NCI-H774 (cell line): Measurements from ENCODE around the gene VTI1A.
A peak's percentile ranks its signal among the peaks of the same experiment; 100 is the strongest.

ENCODE experiments used
- DNase-seq: peaks from one replicate; lab custom pipeline; 2025; lab: John Stamatoyannopoulos, UW

VTI1A gene

DNA sequence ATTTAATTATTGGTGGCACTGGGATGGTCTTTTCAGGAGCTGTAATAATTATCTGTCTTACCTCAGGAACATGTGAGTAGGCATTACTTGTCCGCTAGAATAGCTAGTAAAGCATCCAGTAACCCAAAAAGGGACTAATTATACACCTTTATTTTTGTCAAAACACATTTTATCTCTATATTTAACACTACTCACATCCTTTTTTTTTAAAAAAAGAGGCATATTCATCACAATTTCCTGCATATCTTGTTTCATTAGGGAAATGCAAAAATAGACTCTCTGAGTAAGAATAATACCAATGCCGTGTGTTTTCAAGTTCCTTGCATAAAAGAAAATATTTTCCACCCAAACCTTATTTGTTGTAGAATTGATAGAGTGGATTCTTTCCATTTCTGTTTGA lies 99.5 kb downstream of the VTI1A start:
- no peak for DNase-seq

DNA sequence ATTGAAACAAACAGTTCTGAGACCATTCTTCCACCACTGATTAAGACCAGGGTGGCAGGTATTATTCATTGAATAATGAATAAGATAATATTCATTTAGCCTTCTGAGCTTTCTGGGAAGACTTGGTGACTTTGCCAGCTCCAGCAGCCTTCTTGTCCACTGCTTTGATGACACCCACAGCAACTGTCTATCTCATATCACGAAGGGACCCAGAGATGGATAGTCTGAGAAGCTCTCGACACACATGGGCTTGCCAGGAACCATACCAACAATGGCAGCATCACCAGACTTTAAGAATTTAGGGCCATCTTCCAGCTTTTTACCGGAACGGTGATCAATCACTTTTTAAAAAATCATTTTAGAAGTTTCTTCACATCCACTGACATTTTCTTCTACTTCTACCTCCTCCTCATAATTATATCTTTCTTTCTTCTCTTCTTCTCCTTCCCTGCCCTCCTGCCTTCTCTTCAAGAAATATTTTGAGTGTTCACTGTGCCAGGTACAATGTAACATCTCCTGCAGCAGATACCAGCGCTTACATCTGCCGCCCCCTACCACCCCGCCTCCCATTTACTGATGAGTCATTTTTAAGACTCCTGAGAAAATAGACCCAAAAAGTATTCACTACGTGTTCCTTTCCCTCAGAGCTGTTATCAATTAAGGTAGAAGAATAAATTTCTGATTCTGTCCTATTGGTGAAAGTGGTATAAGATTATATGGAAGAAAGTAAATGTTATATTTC lies 101.7 kb downstream of the VTI1A start:
- no peak for DNase-seq

DNA sequence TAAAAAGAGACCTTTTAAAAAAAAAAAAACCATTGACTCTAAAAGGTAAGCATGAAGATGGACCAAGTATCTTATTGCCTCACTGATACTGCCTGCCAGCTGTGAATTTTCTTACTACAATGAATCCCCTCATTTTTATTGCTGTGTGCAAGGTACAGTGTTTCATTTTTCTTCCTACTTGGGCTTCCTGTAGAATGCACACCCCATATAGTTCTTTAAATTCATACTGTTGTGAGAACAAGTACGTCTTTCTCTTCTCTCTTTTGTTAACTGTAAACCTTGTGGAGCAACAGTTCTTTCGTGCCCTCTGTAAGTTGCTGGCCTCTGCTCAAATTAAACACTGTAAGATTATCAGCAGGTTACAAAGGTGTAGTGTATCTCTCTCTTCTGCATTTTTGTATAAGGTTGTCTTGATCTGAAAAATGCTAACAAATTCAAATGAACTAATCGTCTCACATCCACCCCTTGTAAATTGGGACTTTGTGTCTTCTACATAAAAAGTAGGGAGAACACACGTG lies 105.6 kb downstream of the VTI1A start:
- no peak for DNase-seq

DNA sequence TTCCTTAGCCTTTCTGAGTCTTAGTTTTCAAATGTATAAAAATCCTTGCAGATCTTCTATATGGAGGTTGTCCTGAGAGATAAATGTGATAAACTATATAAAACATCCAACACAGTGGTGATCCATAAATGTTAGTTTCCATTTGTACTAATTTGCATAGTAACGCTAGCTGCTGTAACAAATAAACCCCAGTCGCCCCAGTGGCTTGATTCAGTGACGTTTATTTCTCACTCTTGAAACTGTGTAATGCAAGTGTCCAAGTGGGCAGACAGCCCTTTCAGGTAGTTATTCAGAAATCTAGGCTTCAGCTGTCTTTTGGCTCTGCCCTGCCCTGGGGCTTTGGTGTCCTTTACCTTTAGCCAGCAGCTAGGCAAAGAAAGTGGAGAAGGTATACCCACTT lies 106.3 kb downstream of the VTI1A start:
- no peak for DNase-seq

DNA sequence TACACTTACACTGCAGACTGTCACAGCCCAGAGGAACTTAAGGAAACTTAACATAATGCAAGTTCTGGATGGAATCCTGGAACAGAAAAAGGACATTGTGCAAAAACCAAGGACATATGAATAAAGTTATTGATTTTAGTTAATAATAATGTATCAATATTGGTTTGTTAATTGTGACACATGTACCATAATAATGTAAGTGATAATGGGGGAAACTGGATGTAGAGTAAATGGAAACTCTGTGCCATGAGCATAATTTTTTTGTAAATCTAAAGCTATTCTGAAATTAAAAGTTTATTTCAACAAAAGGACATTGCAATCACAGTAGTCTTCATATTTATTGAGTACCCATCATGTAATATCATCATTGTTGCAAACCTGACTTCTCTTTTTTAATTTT lies 107.2 kb downstream of the VTI1A start:
- DNase-seq: no peak

DNA sequence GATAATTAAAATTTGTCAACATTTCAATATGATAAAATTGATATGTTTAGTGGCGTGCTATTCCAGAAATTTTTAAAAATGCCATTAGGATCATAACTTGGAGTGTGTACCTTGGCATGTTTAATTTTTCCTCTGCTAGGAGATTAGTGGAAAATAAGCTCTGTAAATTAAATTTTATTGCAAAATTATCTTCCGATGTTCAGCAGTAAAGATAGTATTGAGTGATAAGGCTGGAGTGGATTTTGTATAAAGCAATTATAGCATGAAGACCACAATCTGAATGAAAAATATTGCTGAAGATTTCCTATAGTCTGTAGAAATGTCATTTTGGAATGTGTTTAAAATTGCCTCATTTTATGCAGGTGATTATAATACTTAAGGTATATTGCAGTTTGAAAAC lies 110.2 kb downstream of the VTI1A start:
- no peak for DNase-seq

DNA sequence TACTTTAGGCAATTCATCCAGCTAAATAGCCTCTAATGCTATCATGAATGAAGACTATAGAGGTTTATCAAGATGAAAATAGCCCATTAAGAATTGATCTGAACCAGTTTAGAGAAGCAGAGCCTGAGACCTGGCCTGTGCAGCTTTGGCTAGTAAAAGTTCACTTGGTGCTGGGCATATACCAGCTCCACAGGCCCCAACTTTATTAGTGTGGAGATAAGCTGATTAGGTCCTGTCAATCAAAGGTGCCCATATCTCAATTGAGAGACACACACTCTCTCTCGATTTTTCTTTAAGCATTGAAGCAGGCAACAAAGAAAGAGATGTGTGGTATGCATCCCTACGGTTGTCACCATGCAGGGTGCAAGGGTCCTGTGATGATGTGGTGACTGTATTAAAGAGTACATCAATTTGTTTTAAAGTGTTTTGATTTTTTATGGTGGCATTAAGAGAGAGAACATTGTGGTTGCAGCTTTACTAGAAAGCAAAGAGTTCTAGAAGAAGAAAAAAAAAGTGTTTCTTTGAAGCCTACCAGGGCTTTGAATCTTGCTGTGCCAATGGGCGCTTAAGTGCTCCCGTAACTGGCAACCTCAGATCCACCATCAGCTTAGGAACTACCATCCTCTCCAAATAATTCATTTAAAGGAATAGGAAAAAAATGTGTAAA lies 111.6 kb downstream of the VTI1A start:
- DNase-seq: no peak

DNA sequence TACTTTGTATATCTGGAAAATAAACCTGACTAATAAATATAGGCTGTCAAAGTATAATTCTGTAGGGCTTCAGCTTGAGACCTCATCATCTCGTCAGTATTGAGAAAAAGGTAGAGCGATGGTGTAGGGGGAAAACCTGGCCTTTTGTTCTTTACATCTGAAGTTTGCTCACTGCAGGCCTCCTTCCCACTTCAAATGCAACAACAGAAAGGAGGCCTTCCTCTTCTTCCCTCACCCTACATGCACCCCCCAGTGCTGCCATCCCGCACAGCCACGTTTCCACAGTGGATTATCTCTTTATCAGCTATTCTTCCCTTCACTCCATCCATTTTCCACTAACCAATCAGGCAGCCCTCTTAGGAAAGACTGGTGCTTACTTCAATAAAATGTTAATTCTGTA lies 112.3 kb downstream of the VTI1A start:
- DNase-seq: no peak

DNA sequence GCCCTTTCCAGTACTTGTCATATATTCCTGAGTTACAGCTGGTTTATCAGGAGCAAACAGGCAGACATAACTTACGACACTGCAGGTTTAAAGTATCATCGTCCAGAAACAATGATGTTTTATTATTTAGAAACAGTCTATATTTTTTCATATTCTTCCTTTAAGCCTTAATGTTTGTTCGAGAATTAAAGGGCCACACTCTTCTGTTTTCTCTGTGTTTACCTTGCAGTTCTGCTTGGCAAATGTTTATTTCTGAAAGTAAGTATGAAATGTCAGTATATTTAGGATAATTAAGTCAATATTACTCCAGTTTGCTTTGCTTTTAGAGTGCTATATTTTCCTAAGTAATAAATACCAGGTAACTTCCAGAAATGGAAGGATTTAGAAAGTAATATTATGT lies 115.1 kb downstream of the VTI1A start:
- no peak for DNase-seq

DNA sequence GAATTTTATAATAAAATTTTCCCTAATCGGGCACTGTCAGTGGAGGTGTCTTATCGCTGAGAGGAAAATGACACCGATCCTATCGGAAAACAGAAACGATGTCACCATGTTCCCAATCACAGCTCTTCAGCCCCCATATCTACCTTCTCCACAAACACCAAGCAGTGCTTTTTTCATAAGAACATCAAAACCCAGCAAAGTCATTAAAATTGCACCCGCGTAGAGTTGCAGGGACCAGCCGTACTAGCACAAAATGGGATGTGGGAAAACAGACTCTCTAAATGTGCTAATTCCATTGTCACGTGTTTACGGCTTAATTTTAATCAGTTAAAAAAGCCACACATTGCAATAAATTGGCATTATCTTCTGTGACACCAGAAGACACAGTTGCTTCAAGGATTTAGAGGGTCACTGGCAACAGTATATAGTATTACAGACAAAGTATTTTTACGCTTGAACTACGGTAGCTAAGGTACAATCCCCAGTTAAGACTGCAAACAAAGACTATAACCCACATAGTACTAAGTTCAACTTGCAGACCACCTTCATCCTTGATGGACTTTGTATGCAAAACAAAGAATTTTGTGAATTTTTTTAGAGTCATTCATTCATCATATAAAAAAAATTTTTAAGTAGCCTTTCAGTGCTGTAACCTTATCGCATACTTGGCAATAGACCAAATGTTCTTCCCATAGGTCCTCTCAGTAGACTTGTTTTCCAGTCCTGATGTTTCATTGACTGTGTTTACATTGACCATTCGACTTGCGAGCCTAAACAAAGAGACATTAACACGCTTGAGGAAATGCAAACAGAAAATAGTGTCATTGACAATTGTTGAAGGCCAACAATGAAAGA lies 116.0 kb downstream of the VTI1A start:
- DNase-seq: peak; percentile 37

DNA sequence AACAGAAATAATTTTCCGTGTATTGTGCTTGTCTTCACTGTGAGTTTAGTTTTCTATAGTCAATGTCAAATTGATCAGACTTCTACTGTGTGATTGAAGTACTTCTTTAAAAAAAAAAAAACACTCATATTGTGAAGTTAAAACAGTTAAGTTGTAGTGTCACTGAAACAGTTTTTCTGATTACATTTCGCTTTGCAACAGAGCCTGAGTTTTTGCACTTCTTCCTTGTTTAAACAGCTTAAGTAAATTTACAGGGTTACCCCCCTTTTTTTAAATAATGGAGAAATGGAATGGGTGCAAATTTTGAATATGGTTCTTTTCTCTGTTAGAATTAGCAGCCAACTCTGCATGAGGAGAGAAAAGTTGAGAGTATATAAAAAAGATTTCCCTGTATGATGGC lies 117.3 kb downstream of the VTI1A start:
- DNase-seq: no peak

DNA sequence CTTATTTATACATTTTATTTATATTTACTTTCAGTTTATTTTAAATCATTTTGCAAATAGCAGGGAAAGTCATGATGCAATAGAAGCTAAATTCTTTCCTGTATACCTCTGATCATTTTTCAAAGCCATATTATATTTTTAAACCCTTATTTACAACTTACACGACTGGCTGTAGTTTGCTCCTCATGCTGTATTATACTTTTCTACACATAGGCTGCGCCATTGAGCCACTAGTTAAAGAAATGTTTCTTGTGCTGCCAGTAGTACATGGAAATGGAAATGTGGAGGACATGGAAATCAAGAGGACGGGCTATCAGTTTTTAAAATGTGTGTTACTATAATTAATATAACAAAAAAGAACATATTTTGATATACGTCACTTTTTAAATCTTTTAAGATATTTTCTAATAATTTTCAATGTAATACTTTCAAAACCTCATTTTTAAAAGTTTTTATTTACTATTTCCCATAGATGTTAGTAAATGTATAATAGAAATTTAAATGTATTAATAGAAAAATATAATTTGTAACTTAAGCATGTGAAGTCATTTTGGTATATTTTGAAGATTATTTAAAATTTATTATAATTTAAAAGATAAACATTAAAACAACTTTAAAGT lies 118.5 kb downstream of the VTI1A start:
- DNase-seq: peak; percentile 23

DNA sequence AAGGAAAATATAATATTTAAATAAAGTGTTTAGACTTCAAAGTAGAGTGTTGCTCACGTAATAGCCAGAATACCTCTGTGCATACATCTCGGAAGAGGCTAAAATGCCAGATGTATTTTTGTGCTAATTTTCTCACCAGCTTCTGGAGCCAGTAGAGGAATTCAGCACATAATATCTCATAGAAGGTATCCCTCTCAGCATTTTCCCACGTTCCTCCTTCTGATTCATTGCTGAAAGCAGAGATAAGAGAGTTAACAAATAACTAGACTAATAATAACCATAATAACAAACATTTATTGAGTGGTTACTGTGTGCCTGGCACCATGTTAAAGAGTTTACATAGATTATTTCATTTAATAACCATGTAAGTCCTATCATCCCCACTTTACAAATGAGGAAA lies 123.6 kb downstream of the VTI1A start:
- no peak for DNase-seq

DNA sequence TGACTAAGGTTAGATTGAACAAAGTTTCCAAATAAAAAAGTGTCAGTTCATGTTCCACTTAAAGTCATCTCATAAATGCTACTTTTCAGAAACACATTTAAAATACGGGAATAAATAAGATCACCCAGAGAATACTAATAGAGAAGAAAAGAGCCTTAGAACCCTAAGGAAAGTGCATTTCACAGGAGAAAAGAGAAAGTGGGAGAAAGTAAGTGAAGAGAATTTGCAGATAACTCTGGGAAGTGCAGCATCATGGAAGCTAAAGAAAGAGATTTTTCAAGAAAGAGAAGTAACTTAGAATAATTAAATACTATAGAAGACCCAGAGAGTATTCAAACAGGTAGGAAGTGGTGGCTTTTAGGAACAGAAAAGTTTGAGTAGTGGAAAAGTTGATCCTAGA lies 132.6 kb downstream of the VTI1A start:
- DNase-seq: no peak

DNA sequence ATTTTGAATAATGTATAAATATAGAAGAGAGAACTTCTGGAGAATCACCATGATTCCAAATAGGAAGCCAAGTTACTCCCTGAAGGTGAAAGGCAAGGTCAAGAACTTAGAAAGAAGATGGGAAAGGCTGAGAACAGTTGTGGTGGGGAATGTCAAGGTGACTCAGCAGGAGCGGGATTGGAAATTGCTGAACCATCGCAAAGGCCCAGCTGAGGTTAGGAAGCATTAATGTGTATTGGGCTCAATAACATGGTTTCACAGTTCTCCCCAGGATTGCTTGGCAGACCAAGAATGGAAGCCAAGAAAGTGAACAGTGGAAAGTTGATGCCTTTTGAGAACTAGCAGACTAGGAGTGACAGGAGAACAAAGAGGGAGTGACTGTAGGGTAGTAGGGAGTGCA lies 133.3 kb downstream of the VTI1A start:
- DNase-seq: no peak

DNA sequence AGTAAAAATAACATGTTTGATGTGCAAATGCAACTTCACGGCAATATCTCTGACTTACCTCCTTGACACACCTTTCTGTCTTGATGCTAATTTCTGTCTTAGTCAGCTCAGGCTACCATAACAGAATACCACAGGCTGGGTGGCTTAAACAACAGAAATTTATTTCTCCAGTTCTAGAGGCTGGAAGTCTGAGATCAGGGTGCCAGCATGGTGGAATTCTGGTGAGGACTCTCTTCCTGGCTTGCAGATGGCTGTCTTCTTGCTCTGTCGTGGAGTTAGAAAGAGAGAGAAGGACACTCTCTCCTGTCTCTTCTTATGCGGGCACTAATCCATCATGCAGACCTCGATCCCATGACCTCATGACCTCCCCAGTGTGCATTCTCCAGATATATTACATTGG lies 134.9 kb downstream of the VTI1A start:
- no peak for DNase-seq

DNA sequence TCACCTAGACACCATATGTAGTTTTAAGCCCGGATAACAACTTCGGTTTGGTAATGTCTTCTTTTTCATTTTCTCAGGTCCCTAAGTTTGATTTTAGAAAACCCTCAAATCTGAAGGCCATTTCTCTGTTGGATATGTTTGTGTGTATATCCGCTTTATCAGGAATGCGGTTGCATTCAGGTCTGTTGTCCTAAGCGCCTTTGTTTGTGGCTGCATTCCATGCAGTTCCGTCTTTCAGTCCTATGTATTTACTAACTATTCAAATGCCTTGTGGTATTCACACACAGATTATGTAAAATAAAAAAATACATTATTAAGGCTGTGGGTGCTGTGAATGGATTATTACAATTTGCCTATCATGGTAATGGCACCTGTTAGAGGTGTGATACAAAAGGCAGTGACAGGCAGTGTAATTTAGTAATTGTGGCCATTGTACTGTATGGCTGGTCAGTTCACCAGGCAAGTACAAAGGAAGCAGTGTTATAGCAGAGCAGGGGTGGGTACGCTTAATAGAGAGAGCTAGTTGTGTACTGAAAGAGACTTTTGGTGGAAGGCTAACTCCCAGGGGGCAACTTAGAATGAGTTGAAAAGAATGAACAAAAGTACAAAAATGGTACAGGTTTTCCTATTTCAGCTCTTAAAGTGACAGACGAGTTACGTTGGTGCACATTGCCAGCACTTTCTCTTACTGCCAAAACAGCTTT lies 136.4 kb downstream of the VTI1A start:
- no peak for DNase-seq

DNA sequence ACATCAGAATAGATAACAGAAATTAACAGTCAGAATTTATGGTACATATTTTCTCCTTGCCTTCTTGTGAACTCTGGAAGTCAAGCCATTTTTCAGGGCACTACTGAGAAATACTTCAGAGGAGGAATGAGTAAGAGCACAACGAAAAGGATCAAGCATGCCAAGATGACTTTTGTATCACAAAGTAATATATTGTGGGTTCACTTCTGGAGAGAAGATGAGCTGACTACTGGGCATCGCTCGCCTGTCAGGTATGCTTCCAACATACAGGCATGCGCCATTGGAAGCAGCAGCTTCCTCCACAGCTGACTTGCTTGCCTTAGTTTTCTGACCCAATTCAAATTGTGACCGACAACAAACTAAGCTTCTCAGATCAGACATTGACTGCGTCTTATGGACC lies 137.3 kb downstream of the VTI1A start:
- DNase-seq: no peak

DNA sequence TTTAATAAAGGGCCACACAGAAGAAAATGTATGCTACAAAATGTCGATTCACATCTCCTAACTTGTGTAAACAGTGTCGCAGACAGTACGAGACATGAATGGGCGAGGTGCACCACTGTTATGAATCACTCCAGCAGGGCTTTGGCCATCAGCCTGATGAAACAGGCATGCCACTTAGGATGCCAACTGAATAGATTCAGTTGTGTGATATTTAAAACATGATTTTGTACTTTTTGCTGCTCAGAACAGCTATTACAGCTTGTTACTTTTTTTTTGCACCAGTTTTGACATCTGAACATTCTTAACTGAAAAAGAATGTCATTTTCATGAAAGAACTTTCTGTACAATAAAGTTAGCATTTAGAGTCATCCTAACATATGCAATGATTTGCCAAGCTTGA lies 138.1 kb downstream of the VTI1A start:
- no peak for DNase-seq

DNA sequence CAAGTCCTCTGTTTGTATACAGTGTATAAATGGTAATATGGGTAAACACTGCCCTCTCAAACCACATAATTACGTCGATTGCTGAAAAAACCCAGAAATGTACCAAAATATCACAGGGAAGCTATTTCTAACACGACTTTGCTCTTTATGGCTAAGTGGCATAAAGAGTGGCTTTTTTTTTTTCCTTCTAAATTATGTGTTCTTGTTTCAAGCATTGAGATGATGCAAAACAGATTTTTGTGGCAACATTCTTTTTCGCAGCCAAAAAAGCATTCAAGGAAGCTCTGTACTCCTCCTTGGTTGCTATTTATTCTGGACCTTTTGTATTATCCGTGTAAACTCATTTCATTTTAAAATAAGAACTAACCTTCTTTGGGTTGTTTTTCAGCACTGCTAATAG lies 138.9 kb downstream of the VTI1A start:
- DNase-seq: no peak

DNA sequence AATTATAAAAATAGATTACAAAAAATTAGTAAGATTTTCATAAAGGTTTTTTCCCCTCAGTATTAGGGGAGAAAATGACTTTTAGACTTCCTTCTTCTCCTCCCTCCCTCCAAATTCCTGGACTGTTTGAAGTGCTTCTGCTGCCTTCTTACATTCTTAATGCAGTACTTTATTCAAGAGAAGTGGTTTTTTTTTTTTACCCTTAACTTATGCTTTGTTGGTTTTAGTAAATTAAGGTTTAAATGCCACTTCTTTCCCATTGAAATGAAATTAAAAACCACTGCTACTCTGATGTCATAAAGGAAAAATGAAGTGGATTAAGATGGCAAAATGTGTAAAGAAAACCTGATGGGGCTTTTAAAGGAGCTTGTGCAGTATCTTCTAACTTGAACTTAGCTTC lies 140.7 kb downstream of the VTI1A start:
- no peak for DNase-seq
